ENCODE measurements around the gene TEK.

- TF ChIP-seq POLR2A (IDR thresholded peaks at IDR 0.05; ENCODE audit: extremely low read depth, insufficient read length) (no peak), MAX (IDR thresholded peaks at IDR 0.05; ENCODE audit: low read depth, low read length) (no peak), MYC (IDR thresholded peaks at IDR 0.05; ENCODE audit: low read depth, low read length) (no peak)
- TF ChIP-seq, protein P1, sequence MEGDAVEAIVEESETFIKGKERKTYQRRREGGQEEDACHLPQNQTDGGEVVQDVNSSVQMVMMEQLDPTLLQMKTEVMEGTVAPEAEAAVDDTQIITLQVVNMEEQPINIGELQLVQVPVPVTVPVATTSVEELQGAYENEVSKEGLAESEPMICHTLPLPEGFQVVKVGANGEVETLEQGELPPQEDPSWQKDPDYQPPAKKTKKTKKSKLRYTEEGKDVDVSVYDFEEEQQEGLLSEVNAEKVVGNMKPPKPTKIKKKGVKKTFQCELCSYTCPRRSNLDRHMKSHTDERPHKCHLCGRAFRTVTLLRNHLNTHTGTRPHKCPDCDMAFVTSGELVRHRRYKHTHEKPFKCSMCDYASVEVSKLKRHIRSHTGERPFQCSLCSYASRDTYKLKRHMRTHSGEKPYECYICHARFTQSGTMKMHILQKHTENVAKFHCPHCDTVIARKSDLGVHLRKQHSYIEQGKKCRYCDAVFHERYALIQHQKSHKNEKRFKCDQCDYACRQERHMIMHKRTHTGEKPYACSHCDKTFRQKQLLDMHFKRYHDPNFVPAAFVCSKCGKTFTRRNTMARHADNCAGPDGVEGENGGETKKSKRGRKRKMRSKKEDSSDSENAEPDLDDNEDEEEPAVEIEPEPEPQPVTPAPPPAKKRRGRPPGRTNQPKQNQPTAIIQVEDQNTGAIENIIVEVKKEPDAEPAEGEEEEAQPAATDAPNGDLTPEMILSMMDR (IDR thresholded peaks at IDR 0.05; ENCODE audit: low read depth, low read length) = no peak
Measured at GRCh38 chr9:27125936-27126335, 16.9 kb downstream of the TEK start.
